Measurements from ENCODE around the gene IGFBPL1.

DNA sequence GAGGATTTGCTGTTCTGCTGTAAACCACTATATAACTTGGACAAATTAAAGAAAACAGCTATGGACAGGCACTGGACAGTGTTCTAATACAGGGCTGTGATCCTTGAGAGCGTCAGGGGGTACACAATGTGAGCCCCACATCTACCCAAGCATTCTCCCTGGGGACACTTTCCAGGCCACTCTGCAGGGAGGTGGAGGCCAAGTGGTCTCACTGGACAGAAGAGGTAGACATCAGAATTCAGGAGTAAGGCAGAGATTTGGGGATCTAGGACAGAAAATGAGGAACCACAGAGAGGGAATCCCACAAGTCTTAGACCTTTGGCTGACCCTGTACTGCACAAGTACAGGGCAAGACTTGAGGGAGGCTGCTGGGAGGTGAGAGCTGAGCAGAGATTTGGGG, 3.8 kb upstream of the IGFBPL1 start:
- TF ChIP-seq, protein P1, sequence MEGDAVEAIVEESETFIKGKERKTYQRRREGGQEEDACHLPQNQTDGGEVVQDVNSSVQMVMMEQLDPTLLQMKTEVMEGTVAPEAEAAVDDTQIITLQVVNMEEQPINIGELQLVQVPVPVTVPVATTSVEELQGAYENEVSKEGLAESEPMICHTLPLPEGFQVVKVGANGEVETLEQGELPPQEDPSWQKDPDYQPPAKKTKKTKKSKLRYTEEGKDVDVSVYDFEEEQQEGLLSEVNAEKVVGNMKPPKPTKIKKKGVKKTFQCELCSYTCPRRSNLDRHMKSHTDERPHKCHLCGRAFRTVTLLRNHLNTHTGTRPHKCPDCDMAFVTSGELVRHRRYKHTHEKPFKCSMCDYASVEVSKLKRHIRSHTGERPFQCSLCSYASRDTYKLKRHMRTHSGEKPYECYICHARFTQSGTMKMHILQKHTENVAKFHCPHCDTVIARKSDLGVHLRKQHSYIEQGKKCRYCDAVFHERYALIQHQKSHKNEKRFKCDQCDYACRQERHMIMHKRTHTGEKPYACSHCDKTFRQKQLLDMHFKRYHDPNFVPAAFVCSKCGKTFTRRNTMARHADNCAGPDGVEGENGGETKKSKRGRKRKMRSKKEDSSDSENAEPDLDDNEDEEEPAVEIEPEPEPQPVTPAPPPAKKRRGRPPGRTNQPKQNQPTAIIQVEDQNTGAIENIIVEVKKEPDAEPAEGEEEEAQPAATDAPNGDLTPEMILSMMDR (IDR thresholded peaks at IDR 0.05; ENCODE audit: borderline replicate concordance, extremely low read depth, low read length, poor library complexity, severe bottlenecking): no peak
- no peak for TF ChIP-seq EZH2 (IDR thresholded peaks at IDR 0.05; ENCODE audit: borderline replicate concordance, low read depth, low read length, severe bottlenecking)
